Stimulated activated CD4-positive, alpha-beta T cell treated with anti-CD3 and anti-CD28 coated beads, Interleukin-1b, Interleukin-23, amount 100 ng/mL, for 1 hour (primary cell): ENCODE data around the gene CFAP90.

Experiments used
- DNase-seq, 2 donors: peaks; one replicate each; pipeline ENCODE4 v3.0.0-alpha.2; 2020; ENCODE audit warnings: low read depth in 2 of 2

CFAP90 gene

GRCh38 chr5:7868427-7868772 is 17.5 kb upstream of the CFAP90 start:
- DNase-seq, result no peak

GRCh38 chr5:7867260-7867659 is 16.3 kb upstream of the CFAP90 start:
- DNase-seq, result no peak

- DNase-seq, result no peak
Observed at GRCh38 chr5:7866196-7866595, 15.3 kb upstream of the CFAP90 start.

- DNase-seq, result no peak
Observed at GRCh38 chr5:7857926-7858632, 7.1 kb upstream of the CFAP90 start.

GRCh38 chr5:7857361-7857760 is 6.4 kb upstream of the CFAP90 start:
- DNase-seq, result no peak

GRCh38 chr5:7856855-7857254 is 5.9 kb upstream of the CFAP90 start:
- DNase-seq, result no peak

- no peak for DNase-seq
Observed at GRCh38 chr5:7855611-7856010, 4.7 kb upstream of the CFAP90 start.

GRCh38 chr5:7852988-7853387 is 2.1 kb upstream of the CFAP90 start:
- no peak for DNase-seq

- no peak for DNase-seq
Observed at GRCh38 chr5:7852542-7852941, 1.6 kb upstream of the CFAP90 start.

GRCh38 chr5:7851617-7852289 is 820 bp upstream of the CFAP90 start:
- no peak for DNase-seq

GRCh38 chr5:7851240-7851592 is 283 bp upstream of the CFAP90 start:
- no peak for DNase-seq

- no peak for DNase-seq
Observed at GRCh38 chr5:7849681-7850394, 1.1 kb downstream of the CFAP90 start.

- no peak for DNase-seq
Observed at GRCh38 chr5:7848296-7848695, 2.6 kb downstream of the CFAP90 start.

GRCh38 chr5:7846327-7846726 is 4.6 kb downstream of the CFAP90 start:
- no peak for DNase-seq

GRCh38 chr5:7845557-7845956 is 5.4 kb downstream of the CFAP90 start:
- no peak for DNase-seq

GRCh38 chr5:7844901-7845300 is 6.0 kb downstream of the CFAP90 start:
- no peak for DNase-seq

- no peak for DNase-seq
Observed at GRCh38 chr5:7842531-7842930, 8.4 kb downstream of the CFAP90 start.

GRCh38 chr5:7837403-7837802 is 13.5 kb downstream of the CFAP90 start:
- no peak for DNase-seq

- DNase-seq, result no peak
Observed at GRCh38 chr5:7834982-7835381, 16.0 kb downstream of the CFAP90 start.

- no peak for DNase-seq
Observed at GRCh38 chr5:7828269-7828668, 22.7 kb downstream of the CFAP90 start.

GRCh38 chr5:7827610-7828009 is 23.3 kb downstream of the CFAP90 start:
- no peak for DNase-seq

GRCh38 chr5:7825630-7826029 is 25.3 kb downstream of the CFAP90 start:
- DNase-seq, result no peak

GRCh38 chr5:7824995-7825394 is 25.9 kb downstream of the CFAP90 start:
- DNase-seq, result no peak
